ENCODE data around the gene GABRD.
"Not testable (repeated sequence)": the region's sequence is repeated elsewhere in the genome, so short reads cannot be mapped to it uniquely, and the experiment has no call there.

Gene GABRD

DNA sequence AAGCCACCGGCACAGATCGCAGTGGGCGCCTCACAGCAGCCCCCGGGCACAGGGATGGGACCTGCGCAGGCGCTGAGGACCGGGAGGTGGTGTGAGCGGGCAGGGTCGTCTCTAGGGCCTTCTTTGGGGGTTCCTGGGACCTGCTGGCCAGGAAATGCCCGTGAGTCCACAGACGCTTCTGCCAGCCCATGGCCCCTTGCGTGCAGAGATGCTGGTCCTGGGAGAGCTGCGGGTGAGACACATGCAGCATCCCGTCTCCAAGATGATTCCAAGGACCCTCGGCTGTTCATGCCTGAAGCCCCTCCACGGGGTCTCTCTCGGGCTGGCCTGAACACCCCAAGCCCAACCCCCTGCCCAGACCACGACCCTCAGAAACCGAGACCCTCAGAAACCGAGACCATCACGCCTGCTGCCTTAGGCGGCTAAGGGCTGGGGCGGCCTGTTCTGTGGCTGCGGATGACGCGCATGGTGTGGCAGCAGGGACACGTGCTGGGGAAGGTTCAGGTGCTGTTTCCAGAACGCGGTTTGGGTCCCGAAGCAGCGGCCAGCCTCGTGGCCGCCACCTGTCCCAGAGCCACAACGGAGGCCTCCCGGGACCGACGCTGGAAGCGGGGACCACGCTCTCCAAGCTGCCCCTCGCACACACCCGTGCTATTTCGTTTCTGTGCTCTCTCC, 38.5 kb upstream of the GABRD start:
- TF ChIP-seq ZFX (IDR thresholded peaks at IDR 0.05), result no peak
- TF ChIP-seq, protein P1, sequence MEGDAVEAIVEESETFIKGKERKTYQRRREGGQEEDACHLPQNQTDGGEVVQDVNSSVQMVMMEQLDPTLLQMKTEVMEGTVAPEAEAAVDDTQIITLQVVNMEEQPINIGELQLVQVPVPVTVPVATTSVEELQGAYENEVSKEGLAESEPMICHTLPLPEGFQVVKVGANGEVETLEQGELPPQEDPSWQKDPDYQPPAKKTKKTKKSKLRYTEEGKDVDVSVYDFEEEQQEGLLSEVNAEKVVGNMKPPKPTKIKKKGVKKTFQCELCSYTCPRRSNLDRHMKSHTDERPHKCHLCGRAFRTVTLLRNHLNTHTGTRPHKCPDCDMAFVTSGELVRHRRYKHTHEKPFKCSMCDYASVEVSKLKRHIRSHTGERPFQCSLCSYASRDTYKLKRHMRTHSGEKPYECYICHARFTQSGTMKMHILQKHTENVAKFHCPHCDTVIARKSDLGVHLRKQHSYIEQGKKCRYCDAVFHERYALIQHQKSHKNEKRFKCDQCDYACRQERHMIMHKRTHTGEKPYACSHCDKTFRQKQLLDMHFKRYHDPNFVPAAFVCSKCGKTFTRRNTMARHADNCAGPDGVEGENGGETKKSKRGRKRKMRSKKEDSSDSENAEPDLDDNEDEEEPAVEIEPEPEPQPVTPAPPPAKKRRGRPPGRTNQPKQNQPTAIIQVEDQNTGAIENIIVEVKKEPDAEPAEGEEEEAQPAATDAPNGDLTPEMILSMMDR (conservative IDR thresholded peaks at IDR 0.05), result no peak
- no peak overlapping the region for H3K27ac ChIP-seq

DNA sequence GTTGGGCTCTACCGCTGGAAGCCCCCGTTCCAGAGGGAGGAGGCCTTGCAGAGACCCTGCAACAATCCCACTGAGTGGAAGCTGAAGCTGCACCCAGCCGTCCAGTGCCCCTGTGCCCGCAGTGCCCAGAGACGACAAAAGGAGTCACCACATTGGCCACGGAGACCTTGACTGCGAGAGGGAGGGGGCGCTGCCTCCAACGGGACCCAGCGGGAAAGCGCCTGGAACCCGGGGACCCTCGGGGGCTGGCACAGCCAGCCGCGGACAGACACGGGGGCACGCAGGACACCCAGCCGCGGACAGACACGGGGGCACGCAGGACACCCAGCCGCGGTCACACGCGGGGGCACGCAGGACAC, 38.0 kb upstream of the GABRD start:
- no peak for TF ChIP-seq ZFX (IDR thresholded peaks at IDR 0.05)
- TF ChIP-seq, protein P1 (conservative IDR thresholded peaks at IDR 0.05), result no peak
- no peak overlapping the region for H3K27ac ChIP-seq

DNA sequence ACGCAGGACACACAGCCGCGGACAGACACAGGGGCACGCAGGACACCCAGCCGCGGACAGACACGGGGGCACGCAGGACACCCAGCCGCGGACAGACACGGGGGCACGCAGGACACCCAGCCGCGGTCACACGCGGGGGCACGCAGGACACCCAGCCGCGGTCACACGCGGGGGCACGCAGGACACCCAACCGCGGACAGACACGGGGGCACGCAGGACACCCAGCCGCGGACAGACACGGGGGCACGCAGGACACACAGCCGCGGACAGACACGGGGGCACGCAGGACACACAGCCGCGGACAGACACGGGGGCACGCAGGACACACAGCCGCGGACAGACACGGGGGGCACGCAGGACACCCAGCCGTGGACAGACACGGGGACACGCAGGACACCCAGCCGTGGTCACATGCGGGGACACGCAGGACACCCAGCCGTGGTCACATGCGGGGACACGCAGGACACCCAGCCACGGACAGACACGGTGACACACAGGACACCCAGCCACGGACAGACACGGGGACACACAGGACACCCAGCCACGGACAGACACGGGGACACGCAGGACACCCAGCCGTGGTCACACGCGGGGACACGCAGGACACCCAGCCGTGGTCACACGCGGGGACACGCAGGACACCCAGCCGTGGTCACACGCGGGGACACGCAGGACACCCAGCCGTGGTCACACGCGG, 37.4 kb upstream of the GABRD start:
- not testable (repeated sequence) for H3K27ac ChIP-seq

DNA sequence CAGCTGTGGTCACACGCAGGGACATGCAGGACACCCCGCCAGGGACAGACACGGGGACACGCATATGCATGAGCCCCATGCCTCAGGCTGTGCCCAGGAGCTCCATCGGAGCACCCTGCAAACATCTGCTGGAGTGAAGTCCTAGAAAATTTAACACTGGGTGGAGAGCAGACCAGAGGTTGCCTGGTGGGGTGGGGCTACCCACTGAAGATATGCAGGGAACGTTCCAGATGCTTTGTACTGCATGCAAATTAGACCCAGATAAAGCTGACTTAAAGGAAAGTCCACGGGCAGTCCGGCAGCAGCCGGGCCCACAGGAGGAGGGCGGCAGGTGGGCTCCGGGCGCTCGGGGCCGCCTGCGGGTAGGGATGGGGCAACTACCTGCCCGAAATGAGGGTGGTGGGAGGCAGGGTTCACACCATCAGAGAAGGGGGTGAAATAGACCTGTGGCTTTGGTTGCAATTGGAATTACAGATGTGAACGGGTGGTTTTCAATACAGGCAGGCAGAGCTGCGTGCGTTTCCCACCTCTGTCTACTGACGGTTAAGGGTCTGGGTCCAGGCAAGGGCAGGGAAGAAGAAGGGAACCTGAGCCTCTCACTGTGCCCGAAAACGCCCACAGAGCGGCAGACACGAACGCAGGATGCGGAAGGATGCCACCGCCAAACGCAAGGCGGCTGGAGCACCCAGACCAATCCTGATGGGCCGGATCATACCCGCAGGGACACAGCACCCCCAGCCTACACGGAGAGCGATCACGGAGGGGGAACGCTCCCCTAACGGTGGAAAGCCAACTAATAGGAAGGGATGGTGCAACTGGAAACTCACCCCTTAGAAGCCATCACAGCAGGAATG, 36.5 kb upstream of the GABRD start:
- no peak overlapping the region for H3K27ac ChIP-seq
- no peak for TF ChIP-seq ZFX (IDR thresholded peaks at IDR 0.05)
- TF ChIP-seq, protein P1 (conservative IDR thresholded peaks at IDR 0.05), result no peak

DNA sequence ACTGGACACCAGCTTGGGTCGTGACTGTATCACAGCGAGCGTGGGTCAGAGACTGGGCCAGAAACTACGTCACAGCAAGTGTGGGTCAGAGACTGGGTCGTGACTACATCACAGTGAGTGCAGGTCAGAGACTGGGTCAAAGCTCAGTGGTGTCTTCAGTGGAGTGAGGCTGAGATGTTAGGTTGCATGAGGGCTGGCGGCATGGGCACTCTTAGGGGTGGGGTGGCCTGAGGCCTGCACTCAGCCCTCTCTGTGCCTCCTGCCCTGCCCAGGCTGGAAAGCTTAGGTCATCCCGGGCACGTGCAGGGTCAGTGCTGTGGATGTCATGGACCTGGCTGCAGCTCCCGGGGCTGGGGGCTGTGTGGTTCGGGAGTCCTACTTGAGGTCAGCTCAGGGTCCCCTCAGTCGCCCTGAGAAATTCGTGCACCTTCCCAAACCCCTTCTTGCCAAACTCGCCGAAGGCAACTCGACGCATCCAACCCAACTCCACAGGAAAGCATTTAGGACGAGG, 34.5 kb upstream of the GABRD start:
- TF ChIP-seq, protein P1 (conservative IDR thresholded peaks at IDR 0.05), result no peak
- TF ChIP-seq ZFX (IDR thresholded peaks at IDR 0.05), result no peak
- no peak overlapping the region for H3K27ac ChIP-seq

DNA sequence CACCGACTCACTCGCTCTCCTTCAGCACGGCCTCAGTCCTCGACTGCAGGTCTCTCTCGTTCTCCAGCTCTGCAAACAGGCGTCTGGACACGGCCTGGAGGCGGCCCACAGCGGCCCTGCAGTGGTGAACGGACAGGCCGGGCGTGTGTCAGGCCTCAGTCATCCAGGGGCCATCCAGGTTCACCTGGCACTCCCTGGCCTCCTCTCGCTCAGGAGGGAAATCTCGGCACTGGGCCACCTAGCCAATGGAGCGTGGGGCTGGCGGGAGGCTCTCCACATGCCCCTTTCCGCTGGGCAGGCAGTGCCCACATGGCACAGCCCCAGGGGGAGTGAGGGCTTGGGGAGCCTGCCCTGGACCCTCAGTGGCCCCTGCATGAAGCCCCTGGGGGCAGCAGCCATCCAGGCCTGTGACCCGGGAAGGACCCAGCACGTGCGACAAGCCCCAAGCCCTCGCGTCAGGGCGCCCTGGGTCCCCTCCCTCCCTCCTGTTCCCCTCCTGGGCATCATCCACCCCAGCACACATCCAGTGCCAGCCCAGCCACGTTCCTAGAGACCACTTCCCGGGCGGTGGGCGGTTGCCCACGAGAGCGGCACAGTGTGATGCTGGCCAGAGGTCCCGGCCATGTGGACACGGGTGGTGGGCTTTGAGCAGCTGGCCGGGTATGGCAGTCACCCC, 33.6 kb upstream of the GABRD start:
- TF ChIP-seq, protein P1 (conservative IDR thresholded peaks at IDR 0.05), result no peak
- TF ChIP-seq ZFX (IDR thresholded peaks at IDR 0.05), result no peak
- no peak overlapping the region for H3K27ac ChIP-seq

DNA sequence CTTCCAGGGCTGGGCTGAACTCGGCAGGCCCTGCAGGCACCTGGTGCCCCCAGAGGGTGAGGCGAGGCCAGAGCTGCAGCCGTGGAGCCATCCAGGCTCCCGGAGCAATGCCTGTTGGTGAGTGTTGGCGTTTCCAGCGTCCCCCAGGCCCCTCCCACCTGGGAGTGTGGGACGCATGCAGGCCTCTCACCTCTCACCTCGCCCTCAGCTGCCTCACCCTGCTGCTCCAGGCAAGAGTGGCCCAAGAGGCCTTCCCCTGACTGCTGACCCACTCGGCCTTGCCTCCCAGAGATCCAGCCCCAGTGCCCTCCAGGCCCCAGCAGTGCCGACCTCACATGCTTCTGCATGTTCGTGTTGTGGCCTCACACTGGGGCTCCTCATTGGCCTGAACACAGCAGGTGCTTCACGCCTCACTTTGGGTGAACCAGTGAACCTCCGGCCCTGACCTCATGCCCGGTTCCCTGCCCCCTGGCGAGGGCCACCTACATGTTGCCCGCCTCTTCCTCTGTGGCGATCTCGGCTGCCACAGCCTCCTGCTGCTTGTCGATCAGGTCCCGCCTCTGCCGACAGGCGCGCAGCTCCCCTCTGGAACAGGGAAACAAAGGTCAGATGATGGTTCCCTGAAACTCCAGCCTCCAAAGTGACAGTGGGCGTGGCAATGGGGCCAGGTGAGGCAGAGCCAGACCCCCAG, 32.5 kb upstream of the GABRD start:
- TF ChIP-seq, protein P1 (conservative IDR thresholded peaks at IDR 0.05), result no peak
- TF ChIP-seq ZFX (IDR thresholded peaks at IDR 0.05), result no peak
- H3K27ac ChIP-seq, result no peak overlapping the region
